Ovary (tissue), 9 donors: Measurements from ENCODE around the gene MICAL2. TPM values are rescaled to one million over a fixed set of nuclear protein-coding genes. Genes with fewer than 3 reads are reported as not detected.

ENCODE experiments used
- DNase-seq, 5 donors: peaks; one replicate each; pipeline ENCODE4 v3.0.0-alpha.2; 2019 to 2020
- H3K27ac ChIP-seq, 2 donors: fragments of 200-600 bp; one replicate each; pipeline versions ENCODE4 v1.5.1 to v1.8.0; 2019 to 2022
- H3K27me3 ChIP-seq: fragments of 200-600 bp; one replicate; pipeline ENCODE4 v1.8.0; 2022
- H3K36me3 ChIP-seq: fragments of 200-600 bp; sonication (generic); one replicate; pipeline ENCODE4 v1.5.1; 2019
- H3K4me1 ChIP-seq: one replicate; pipeline ENCODE4 v1.8.1; 2013; ENCODE audit warnings: mild to moderate bottlenecking, moderate library complexity; ENCODE audit not compliant: insufficient read depth
- H3K4me3 ChIP-seq: fragments of 200-600 bp; sonication (generic); one replicate; pipeline ENCODE4 v1.5.1; 2017
- H3K9me3 ChIP-seq, 2 donors: fragments of 200-600 bp in 1 of 2; sonication (generic) in 1 of 2; one replicate each; pipeline versions ENCODE4 v1.5.1 to v1.8.1; 2013 to 2019; ENCODE audit warnings: mild to moderate bottlenecking in 1 of 2, moderate library complexity in 1 of 2
- CTCF ChIP-seq, 3 donors: fragments of 450-650 bp in 2 of 3; fragments of 200-600 bp in 1 of 3; IDR thresholded peaks; one replicate each; pipeline versions ENCODE4 v1.5.1 to v1.8.0; 2016 to 2022; ENCODE audit warnings: antibody characterized with exemption in 3 of 3, mild to moderate bottlenecking in 1 of 3
- EP300 ChIP-seq: sonication (generic); formaldehyde crosslinking; IDR thresholded peaks from one replicate; pipeline ENCODE4 v1.6.1; 2017; ENCODE audit warnings: antibody characterized with exemption
- POLR2A ChIP-seq: fragments of 450-650 bp; IDR thresholded peaks from one replicate; pipeline ENCODE4 v1.6.1; 2017; ENCODE audit warnings: antibody characterized with exemption, mild to moderate bottlenecking, moderate library complexity
- WGBS, 3 donors: extraction: QIAGEN DNeasy Blood & Tissue Kit in 1 of 3; methylation state at CpG; one replicate each; pipeline versions ENCODE4 v1.1.5 to v1.1.7; 2013 to 2017; 5-methylcytosine and 5-hydroxymethylcytosine counted together
- intact Hi-C, 4 donors: fragments of 100-400 bp; cut with DNase I; formaldehyde crosslinking; loops; one replicate each; pipeline versions ENCODE4 v1.11.0 to v1.15.1; 2022 to 2023
- polyA plus RNA-seq, 2 donors: library from polyadenylated mRNA; stranded (reverse); fragments of 200-250 nt in 1 of 2; fragments of 350-450 nt in 1 of 2; fragmentation: Illumina TruSeq in 1 of 2; extraction: RNeasy Lipid Tissue Mini Kit (QIAGEN cat#74804) in 1 of 2; gene quantifications; one replicate each; pipeline ENCODE4 v1.2.3, GENCODE V29; 2013 to 2014
- total RNA-seq, 7 donors: library from RNA; depleted of rRNA in 2 of 7; stranded (reverse); fragments of >200 nt in 2 of 7; fragmentation: NEBNext Ultra II Directional in 3 of 7; extraction: Animal tissue kit (Norgen Biotek cat#: 25700) in 3 of 7; gene quantifications; one replicate each; pipeline versions ENCODE4 v1.1.0 to v1.2.4, GENCODE V29; 2016 to 2023
- donor health status: DM: no; HTN: no; CAD: no; lungs with moderate emphysema.
- donor health status: DM: no; HTN: no; CAD: no.
- donor health status: Bipolar disorder and iron deficiency.
- donor health status: DM: yes; HTN: yes; CAD: no.
- donor health status: DM: no; HTN: no; CAD: no.
- donor health status: DM: yes; HTN: yes; CAD: no.

Gene MICAL2
- total and polyA plus RNA-seq, 9 donors, result 10.7 to 73.6 (median 32.5) TPM

DNA sequence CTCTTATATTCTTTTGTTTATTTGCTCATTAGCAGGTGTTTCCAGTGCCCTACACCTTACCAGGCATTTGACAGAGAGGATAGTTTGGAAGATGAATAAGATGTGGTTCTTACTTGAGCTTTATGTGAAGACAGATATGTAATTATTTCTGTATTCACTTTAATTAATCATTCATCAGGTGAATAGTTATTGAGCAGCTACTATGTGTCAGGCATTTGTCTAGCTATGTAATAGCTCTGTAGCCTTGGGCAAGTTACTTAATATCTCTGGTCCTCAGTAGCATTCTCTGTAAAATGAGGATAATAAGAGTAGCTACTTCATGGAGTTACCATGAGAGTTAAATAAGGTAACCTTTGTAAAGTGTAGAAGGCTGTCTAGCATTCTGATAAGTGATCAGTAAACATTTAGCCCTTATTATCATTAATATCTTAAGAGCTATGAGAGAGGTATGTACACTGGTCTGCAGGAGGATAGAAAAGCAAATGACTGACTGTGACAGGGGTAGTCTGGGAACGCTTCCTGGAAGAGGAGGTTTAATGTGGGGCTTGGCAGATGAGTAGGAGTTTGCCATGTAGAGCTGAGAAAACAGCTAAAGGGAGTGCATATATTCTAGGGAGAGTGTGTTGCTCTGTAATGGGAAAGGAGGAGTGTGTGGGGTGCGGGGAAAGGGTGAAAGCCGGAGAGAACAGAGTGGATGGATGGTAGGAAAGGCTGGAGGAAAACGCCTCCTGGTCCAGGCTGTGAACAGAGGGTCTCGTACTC lies 56.1 kb downstream of the MICAL2 start:
- H3K9me3 ChIP-seq, result no peaks in the 10 kb centered on the region
- WGBS, 3 donors, result 93 to 97% (median 95%) methylated on average over 5 of the region's 5 CpGs
- no peak for TF ChIP-seq EP300
- TF ChIP-seq POLR2A, result no peak
- no peak for TF ChIP-seq CTCF (IDR thresholded peaks at IDR 0.05)
- no peak overlapping the region for H3K4me3 ChIP-seq
- no peaks in the 10 kb centered on the region for H3K27me3 ChIP-seq
- no peaks in the 10 kb centered on the region for H3K36me3 ChIP-seq
- DNase-seq, result no peak
- intact Hi-C loops, result no loop called here
- no peak overlapping the region for H3K27ac ChIP-seq
- peaks cover 3% of the 10 kb centered on the region for H3K4me1 ChIP-seq

- Histone ChIP-seq H3K27me3 (no peaks in the 10 kb centered on the region), H3K4me3 (no peak overlapping the region), H3K27ac (no peak overlapping the region), H3K9me3 (no peaks in the 10 kb centered on the region), H3K4me1 (peaks cover 3% of the 10 kb centered on the region), H3K36me3 (no peaks in the 10 kb centered on the region)
- TF ChIP-seq POLR2A (no peak), CTCF (IDR thresholded peaks at IDR 0.05) (no peak), EP300 (no peak)
- DNase-seq, result peak in 1 of 5 donors; percentile 26
- intact Hi-C loops, result no loop called here
- WGBS, 3 donors, result 83 to 91% (median 87%) methylated on average over 16 of the region's 16 CpGs
These were observed 56.9 kb downstream of the MICAL2 start for GRCh38 chr11:12167061-12168000.

DNA sequence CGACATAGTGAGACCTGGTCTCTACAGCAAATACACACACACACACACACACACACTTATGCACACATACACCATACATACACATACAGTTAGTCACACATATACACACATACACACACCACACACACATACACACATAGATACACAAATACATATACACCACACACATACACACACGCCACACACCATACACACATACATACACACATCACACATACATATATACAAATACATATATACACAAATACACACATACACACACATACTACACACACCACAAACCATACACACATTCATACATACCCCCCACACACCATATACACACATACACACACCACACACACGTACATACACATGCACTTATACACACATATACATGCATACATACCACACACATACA lies 57.7 kb downstream of the MICAL2 start:
- TF ChIP-seq EP300 (no peak), POLR2A (no peak), CTCF (IDR thresholded peaks at IDR 0.05) (no peak)
- no peaks in the 10 kb centered on the region for H3K36me3 ChIP-seq
- H3K4me1 ChIP-seq, result peaks cover 1% of the 10 kb centered on the region
- no peak for DNase-seq
- H3K4me3 ChIP-seq, result no peak overlapping the region
- 92 to 95% (median 94%) methylated on average over 3 of the region's 3 CpGs for WGBS, 3 donors
- intact Hi-C loops, result no loop called here
- H3K27ac ChIP-seq, result no peak overlapping the region
- H3K9me3 ChIP-seq, result no peaks in the 10 kb centered on the region
- H3K27me3 ChIP-seq, result no peaks in the 10 kb centered on the region

DNA sequence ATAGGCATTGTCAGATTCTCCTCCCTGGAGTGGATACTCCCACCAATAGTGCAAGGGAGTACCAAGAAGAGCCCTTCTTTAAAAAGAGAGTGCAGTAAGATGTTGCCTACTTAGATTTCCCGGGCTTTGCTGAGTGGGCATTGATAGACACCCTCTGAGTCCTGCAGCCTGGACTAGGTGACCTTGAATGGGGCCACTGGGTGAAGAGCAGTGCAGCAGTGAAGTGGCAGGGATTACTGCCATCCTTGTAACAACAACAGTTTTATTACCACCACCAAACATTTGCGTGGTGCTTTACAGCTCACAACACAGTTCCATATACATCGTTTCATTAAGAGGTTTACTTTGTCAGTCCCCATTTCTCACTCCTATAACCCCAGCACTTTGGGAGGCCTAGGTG lies 59.4 kb downstream of the MICAL2 start:
- Histone ChIP-seq H3K27me3 (no peaks in the 10 kb centered on the region), H3K4me1 (no peaks in the 10 kb centered on the region), H3K4me3 (no peak overlapping the region), H3K27ac (no peak overlapping the region), H3K9me3 (no peaks in the 10 kb centered on the region), H3K36me3 (no peaks in the 10 kb centered on the region)
- intact Hi-C loops, result no loop called here
- DNase-seq, result no peak
- 78 to 82% (median 79%) methylated on average over 3 of the region's 3 CpGs for WGBS, 3 donors
- TF ChIP-seq EP300 (no peak), POLR2A (no peak), CTCF (IDR thresholded peaks at IDR 0.05) (no peak)
